ENCODE data around the gene UBR4. TPM values are rescaled to one million over a fixed set of nuclear protein-coding genes. Genes with fewer than 3 reads are reported as not detected.

UBR4 gene
- total and polyA plus RNA-seq, 2 experiments from 2014 or later, result 140 to 175 TPM

DNA sequence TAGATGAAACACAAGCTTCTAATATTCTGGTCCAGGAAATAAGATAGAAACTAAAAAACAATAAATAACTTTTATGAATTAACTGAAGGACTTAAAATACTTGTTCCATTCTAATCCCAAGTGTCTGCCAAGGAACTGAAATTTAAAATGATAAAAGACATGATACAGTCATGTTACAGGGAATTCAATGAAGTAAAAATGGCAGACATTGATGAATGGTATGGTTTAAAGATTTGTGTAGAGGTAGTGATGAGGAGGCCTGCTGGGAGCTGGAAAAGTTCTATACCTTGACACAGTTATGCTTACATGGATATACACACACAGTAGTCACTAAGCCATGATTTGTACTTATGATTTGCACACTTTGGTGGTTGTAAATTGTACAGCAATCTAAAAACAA is 2.1 kb upstream of the UBR4 start:
- Histone ChIP-seq H3K27me3 (no peaks in the 10 kb centered on the region), H3K4me3 (no peak overlapping the region), H2AFZ (no peak overlapping the region), H3K9me3 (ENCODE audit: low read depth) (no peaks in the 10 kb centered on the region), H3K79me2 (peaks cover 85% of the 10 kb centered on the region), H4K20me1 (ENCODE audit: insufficient read depth, poor library complexity, severe bottlenecking) (peaks cover 20% of the 10 kb centered on the region), H3K9me2 (replicated peaks; ENCODE audit: insufficient read depth) (no peaks in the 10 kb centered on the region), H3K4me2 (peak overlapping the region; percentile 77), H3K36me3 (replicated peaks; ENCODE audit: insufficient read depth, low read depth) (no peaks in the 10 kb centered on the region), H3K27ac (peak overlapping the region; percentile 96), H3K4me1 (ENCODE audit: insufficient read depth) (peaks cover 29% of the 10 kb centered on the region)
- no peak for TF ChIP-seq EZH2phosphoT487 (IDR thresholded peaks at IDR 0.05; ENCODE audit: low read depth, severe bottlenecking, unreplicated experiment)
- no peak for DNase-seq (ENCODE audit: low spot score)

DNA sequence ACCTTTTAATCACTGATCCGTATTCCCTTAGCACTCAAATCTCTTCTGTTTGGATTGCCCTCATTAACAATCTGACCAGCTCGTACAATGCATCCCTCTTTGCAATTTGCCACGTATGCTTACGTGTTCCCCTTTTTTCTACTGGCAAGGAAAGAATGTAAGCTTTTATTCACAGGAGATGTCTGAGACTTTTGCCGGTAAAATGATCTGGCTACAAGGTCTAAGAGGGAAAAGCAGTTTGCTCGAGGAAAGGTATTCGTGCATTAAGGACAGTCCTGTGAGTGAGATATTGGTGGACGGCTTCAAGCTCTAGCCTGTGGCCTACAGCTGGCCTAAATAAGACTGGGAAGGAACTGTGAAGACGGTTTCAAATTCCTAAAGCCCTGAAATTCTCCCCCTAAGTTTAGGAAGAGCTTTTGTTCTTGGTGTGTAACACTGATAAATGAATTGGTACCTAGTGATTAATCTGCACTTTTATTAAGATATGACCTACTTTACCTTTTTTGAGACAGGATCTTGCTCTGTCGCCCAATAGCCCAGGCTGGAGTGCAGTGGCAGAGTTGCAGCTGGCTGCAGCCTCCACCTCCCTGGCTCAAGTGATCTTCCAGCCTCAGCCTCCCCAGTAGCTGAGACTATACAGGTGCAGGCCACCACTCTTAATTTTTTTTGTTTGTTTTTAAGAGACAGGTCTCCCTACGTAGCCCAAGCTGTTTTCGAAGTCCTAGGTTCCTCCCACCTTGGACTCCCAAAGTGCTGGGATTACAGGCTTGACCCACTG is 895 bp upstream of the UBR4 start:
- TF ChIP-seq, protein P1, sequence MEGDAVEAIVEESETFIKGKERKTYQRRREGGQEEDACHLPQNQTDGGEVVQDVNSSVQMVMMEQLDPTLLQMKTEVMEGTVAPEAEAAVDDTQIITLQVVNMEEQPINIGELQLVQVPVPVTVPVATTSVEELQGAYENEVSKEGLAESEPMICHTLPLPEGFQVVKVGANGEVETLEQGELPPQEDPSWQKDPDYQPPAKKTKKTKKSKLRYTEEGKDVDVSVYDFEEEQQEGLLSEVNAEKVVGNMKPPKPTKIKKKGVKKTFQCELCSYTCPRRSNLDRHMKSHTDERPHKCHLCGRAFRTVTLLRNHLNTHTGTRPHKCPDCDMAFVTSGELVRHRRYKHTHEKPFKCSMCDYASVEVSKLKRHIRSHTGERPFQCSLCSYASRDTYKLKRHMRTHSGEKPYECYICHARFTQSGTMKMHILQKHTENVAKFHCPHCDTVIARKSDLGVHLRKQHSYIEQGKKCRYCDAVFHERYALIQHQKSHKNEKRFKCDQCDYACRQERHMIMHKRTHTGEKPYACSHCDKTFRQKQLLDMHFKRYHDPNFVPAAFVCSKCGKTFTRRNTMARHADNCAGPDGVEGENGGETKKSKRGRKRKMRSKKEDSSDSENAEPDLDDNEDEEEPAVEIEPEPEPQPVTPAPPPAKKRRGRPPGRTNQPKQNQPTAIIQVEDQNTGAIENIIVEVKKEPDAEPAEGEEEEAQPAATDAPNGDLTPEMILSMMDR (IDR thresholded peaks at IDR 0.05; ENCODE audit: poor library complexity), result no peak
- no peak for TF ChIP-seq EZH2phosphoT487 (IDR thresholded peaks at IDR 0.05; ENCODE audit: low read depth, severe bottlenecking, unreplicated experiment)
- TF ChIP-seq EZH2 (IDR thresholded peaks at IDR 0.05; ENCODE audit: borderline replicate concordance), result no peak
- Histone ChIP-seq H3K27ac (peak overlapping the region; percentile 96), H3K4me3 (peak overlapping the region; percentile 51), H3K27me3 (no peaks in the 10 kb centered on the region), H3K9me2 (replicated peaks; ENCODE audit: insufficient read depth) (no peaks in the 10 kb centered on the region), H3K79me2 (peaks cover 91% of the 10 kb centered on the region), H2AFZ (peak overlapping the region; percentile 33), H3K9me3 (ENCODE audit: low read depth) (no peaks in the 10 kb centered on the region), H3K4me1 (ENCODE audit: insufficient read depth) (peaks cover 39% of the 10 kb centered on the region), H3K36me3 (replicated peaks; ENCODE audit: insufficient read depth, low read depth) (no peaks in the 10 kb centered on the region), H3K4me2 (peak overlapping the region; percentile 77), H4K20me1 (ENCODE audit: insufficient read depth, poor library complexity, severe bottlenecking) (peaks cover 33% of the 10 kb centered on the region)
- 23% methylated on average over 12 of the region's 12 CpGs for WGBS (ENCODE audit: low lambda C conversion rate, missing lambda C conversion rate)
- no peak for DNase-seq (ENCODE audit: low spot score)

DNA sequence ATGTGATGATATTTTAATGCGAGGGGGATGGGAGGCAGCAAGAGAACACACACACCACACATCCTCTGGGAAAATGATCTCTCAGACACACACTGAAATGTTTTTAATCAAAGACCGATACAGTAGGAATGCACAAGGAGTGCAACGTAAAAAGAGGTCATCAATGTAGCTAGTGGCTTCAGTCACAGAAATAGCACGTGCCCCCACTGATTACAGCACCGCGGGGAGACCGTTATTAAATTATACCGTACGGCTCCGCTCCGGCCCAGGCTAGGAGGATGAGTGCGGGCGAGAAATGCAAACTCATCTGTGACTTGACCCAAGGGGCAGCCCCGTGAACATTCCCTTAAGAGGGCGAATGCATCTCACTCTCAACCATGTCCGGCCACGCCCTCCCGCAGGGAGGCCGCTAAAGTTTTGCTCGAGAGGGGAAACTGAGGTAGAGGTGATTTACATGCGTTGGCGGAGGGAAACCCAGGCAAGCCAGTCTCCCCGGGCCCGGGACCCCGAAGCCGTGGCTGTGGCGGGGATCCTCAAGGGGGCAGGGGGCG is 552 bp downstream of the UBR4 start:
- Histone ChIP-seq H3K36me3 (replicated peaks; ENCODE audit: insufficient read depth, low read depth) (no peaks in the 10 kb centered on the region), H3K9me2 (replicated peaks; ENCODE audit: insufficient read depth) (no peaks in the 10 kb centered on the region), H3K27ac (peak overlapping the region; percentile 96), H3K4me2 (peak overlapping the region; percentile 87), H3K4me3 (peak overlapping the region; percentile 76), H3K9me3 (ENCODE audit: low read depth) (no peaks in the 10 kb centered on the region), H4K20me1 (ENCODE audit: insufficient read depth, poor library complexity, severe bottlenecking) (peaks cover 41% of the 10 kb centered on the region), H3K4me1 (ENCODE audit: insufficient read depth) (peaks cover 51% of the 10 kb centered on the region), H2AFZ (peak overlapping the region; percentile 54), H3K27me3 (no peaks in the 10 kb centered on the region), H3K79me2 (peaks cover 94% of the 10 kb centered on the region)
- no peak for TF ChIP-seq EZH2phosphoT487 (IDR thresholded peaks at IDR 0.05; ENCODE audit: low read depth, severe bottlenecking, unreplicated experiment)
- TF ChIP-seq, protein P1 (IDR thresholded peaks at IDR 0.05; ENCODE audit: poor library complexity), result no peak
- TF ChIP-seq EZH2 (IDR thresholded peaks at IDR 0.05; ENCODE audit: borderline replicate concordance), result no peak
- peak; percentile 60 for DNase-seq (ENCODE audit: low spot score)
- 1% methylated on average over 22 of the region's 28 CpGs for WGBS (ENCODE audit: low lambda C conversion rate, missing lambda C conversion rate)

DNA sequence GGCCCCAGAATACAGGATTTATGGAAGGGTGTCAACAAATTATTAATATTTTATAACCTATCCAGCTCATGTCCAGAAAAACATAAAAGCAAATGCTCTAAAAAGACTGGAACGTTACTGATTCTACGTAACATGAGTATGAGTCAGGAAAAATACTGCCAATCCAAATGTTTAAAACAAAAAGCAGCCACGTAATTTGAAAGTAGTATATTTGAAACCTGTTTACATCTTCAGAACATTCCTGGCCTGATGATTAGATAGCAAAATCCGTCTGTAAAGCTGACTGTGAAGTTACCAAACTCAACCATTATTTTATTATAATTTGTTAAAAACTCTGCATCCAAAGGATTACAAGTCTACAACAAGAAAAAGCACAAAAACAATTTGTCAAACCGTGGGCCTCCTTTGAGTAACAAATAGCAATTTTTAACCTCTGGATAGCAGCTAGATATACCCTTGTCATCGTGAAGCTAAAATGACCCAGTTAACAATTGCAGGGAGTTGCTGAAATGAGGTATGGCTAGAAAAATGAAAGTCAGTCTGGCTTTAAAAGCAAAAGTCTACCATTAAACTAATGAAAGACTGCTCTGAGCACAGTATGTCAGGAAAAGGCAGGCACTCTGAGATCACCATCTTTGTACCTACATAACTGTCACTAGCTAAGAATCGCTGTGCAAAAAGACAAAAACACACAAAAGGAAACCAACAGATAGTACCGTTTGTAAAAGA is 1.2 kb downstream of the UBR4 start:
- peaks cover 45% of the 10 kb centered on the region for H4K20me1 ChIP-seq (ENCODE audit: insufficient read depth, poor library complexity, severe bottlenecking)
- DNase-seq (ENCODE audit: low spot score), result no peak

More for the DNA sequence above, 1.2 kb downstream of the UBR4 start:
- Histone ChIP-seq H3K27ac (peak overlapping the region; percentile 96), H3K4me1 (ENCODE audit: insufficient read depth) (peaks cover 51% of the 10 kb centered on the region), H3K36me3 (replicated peaks; ENCODE audit: insufficient read depth, low read depth) (no peaks in the 10 kb centered on the region), H2AFZ (no peak overlapping the region), H3K4me2 (peak overlapping the region; percentile 87), H3K27me3 (no peaks in the 10 kb centered on the region), H3K79me2 (peaks cover 94% of the 10 kb centered on the region), H3K9me3 (ENCODE audit: low read depth) (no peaks in the 10 kb centered on the region), H3K9me2 (replicated peaks; ENCODE audit: insufficient read depth) (no peaks in the 10 kb centered on the region), H3K4me3 (peak overlapping the region; percentile 76)
- WGBS (ENCODE audit: low lambda C conversion rate, missing lambda C conversion rate), result 16% methylated on average over 8 of the region's 8 CpGs
- TF ChIP-seq, protein P1 (IDR thresholded peaks at IDR 0.05; ENCODE audit: poor library complexity), result no peak
- TF ChIP-seq EZH2phosphoT487 (IDR thresholded peaks at IDR 0.05; ENCODE audit: low read depth, severe bottlenecking, unreplicated experiment) (no peak), EZH2 (IDR thresholded peaks at IDR 0.05; ENCODE audit: borderline replicate concordance) (no peak)
